NCI-H1694 treated with DMSO at 0.1 percent for 48 hours (cell line): ENCODE data around the gene PEBP1.

Experiments used
- DNase-seq: peaks from one replicate; lab custom pipeline; 2025; lab: John Stamatoyannopoulos, UW

Gene PEBP1

GRCh38 chr12:118136559-118137003 lies 657 bp downstream of the PEBP1 start:
- no peak for DNase-seq

DNA sequence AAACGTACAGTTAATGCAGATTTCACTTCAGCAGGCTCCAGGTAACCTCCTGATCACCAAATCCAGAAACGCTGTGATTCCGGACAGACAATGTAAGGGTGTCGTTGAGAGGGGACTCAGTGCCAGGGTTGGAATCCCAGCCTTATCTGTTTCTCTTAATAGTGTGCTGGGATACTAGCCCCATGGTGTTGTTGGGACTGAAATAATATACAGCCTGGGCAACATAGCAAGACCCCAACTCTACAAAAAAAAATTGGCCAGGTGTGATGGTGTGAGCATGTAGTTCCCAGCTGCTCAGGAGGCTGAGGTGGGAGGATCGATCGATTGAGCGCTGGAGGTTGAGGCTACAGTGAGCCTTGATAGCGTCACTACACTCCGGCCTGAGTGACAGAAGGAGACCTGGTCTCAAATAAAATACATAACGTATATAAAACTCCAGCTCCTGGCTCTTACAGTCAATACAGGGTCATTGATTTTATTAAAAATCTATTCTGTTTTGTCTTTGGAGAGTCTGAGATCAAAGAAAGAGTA lies 1.3 kb downstream of the PEBP1 start:
- no peak for DNase-seq

DNA sequence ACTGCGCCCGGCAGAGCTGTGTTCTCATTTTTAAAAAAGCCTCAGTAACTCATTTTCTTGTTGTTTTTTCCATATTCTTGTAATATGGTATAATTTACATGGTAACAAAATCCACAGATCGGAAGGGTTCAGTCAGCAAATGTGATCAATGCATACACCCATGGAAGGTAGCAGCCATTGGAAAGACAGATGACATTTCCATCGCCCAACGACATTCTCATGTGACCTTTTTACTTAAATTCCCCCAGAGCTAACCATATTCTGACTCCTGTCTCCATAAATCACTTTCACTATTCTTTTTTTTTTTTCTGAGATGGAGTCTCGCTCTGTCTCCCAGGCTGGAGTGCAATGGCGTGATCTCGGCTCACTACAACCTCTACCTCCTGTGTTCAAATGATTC lies 4.9 kb downstream of the PEBP1 start:
- no peak for DNase-seq

DNA sequence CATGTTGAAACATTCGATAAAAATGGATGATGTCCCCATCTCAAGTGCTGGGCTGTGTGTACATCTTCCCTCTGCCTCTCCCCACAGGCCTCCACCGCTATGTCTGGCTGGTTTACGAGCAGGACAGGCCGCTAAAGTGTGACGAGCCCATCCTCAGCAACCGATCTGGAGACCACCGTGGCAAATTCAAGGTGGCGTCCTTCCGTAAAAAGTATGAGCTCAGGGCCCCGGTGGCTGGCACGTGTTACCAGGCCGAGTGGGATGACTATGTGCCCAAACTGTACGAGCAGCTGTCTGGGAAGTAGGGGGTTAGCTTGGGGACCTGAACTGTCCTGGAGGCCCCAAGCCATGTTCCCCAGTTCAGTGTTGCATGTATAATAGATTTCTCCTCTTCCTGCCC lies 8.6 kb downstream of the PEBP1 start:
- DNase-seq: no peak

GRCh38 chr12:118145113-118145797 lies 9.3 kb downstream of the PEBP1 start:
- DNase-seq: peak; percentile 27

GRCh38 chr12:118145798-118146156 lies 9.9 kb downstream of the PEBP1 start:
- DNase-seq: no peak

DNA sequence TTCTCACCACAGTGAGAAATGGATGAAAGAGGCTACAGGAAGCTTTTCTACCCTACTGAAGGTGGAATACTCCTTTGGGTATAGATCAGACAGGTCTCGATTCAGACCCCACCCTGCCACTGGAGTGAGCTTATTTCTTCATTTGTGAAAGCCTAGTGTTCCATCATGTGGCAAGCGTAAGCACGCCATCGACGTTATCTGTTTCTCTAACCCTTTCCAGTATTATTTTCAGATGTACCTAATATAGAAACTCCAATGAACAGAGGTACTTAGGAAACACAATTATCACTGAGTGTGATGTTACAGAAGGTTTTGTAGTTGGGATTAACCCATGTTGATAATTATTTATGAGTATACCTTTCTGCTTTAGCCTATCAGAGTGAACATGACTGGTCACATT lies 12.4 kb downstream of the PEBP1 start:
- DNase-seq: no peak

DNA sequence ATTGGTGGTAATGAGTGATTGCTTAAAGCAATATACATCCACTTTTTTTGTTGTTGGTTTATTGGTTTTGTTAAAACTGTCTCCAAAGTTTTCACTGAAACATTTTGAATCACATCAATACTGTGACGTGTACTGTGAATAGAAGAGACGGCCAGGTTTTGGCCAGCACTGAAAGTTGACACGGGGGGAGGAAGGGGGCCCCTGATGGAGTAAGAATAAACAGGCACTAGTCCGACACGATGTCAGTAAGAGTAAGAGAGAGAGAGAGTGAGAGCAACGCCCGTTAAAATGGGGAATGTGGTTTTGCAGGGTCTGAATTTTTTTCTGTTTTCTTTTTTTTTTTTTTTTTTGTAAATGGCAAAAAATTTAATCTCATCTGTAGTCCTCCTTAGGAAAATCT lies 14.7 kb downstream of the PEBP1 start:
- no peak for DNase-seq

DNA sequence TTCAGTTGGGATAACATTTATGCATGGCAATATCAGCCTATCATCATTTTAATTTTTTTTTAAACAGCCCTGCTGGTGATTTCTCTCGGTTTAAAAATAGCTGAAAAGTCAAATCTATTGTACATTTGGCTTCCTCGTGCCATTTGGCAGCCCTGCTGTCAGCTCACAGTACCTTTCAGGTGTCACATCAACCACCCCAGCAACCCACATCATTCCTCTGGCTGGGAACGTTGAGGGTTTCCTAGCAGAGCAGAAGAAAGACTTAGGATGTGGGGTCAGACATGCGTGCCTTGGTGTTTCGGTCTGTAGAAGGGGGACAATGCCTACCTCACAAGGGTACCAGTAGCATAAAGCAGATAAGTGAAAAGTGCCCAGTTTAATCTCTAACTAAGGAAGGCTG lies 15.8 kb downstream of the PEBP1 start:
- no peak for DNase-seq

GRCh38 chr12:118160536-118160935 lies 24.6 kb downstream of the PEBP1 start:
- no peak for DNase-seq

GRCh38 chr12:118164798-118165486 lies 29.0 kb downstream of the PEBP1 start:
- DNase-seq: peak; percentile 32

DNA sequence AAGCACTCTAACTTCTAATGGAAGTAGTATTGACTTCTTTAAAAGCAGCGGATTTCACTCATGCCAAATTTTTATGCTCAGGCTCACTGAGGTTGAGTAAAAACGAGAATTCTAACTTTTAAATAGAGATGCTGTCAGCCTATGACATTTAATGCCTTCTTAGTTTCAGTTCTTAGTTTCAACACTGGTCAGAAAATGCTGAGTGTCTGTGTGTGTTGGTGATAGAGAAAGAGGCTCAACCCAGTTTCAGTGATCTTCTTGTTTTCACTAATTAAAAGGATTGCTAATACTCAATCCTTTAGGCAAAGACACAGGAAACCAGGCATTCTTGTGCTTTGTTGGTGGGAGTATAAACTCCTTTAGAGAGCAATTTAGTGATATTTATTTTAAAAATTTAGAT lies 31.0 kb downstream of the PEBP1 start:
- no peak for DNase-seq

GRCh38 chr12:118175823-118176447 lies 40.0 kb downstream of the PEBP1 start:
- no peak for DNase-seq

DNA sequence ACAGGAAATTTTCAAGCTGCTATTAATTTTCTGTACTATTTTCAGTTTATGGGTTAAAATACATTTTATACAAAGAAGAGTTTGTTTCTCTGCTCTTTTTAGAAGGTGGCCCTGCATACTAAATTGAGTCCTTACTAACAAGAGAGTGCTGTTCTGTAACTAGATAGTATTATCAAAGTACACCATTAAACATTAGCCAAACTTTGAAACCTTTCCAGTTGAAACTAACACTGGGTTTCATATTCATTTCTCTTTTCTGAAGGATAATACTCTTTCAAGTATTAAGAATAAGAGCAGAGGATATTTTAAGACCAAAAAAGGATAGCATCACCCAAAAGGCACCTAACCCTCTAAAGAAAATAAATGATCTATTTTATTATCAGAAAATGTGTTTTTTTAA lies 47.2 kb downstream of the PEBP1 start:
- DNase-seq: no peak

DNA sequence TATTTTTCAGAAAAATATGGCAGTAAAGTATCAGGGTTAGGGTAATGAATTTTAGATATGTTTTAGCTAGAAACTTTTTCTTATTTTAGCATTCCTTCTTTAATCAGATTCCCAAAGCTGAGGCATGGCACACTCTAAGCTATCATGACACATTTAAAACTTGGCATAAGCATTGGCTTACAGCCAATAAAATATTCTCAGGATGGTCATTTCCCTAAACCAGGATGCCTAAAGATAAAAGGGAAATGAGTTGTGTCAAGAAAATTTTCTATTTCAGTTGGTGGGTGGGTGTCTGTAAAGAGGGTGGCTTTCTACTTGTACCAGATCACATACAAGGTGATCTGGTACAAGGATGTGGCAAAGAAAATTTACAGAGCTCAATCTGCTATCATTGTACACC lies 47.8 kb downstream of the PEBP1 start:
- no peak for DNase-seq

DNA sequence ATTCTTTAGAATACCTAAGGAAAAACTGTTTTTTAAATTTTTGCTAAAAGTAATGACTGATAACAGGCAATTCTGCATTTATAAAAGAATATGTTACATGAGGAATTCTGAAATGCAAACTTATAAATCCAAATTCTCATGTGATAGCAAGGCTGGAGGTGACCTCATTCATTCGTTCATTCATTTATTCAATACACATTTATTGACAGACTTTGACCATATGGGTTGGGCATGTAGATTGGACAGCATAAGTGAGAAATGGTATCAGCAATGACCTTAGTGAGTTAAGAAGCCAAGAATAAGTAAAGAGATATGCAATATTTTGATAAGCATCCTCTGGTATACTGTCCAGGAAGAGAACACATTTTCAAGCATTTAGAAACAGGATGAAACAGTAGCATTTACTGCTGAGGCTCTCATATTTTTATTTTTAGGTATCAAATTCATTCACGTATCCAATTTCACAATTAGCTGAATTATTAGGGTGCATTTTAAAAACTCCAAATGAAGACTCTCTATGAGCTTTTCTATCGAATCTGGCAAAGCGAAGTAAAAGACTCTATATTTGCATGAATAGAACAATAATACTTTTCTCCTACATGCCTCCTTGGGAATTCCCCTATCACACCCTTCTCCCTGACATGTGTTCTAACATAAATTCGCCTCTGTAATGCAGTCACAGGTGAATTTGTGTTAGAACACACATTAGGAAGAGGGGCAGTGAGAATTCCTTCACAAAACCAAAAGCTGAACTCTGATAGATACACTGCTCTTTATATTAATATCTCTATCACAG lies 49.9 kb downstream of the PEBP1 start:
- no peak for DNase-seq

DNA sequence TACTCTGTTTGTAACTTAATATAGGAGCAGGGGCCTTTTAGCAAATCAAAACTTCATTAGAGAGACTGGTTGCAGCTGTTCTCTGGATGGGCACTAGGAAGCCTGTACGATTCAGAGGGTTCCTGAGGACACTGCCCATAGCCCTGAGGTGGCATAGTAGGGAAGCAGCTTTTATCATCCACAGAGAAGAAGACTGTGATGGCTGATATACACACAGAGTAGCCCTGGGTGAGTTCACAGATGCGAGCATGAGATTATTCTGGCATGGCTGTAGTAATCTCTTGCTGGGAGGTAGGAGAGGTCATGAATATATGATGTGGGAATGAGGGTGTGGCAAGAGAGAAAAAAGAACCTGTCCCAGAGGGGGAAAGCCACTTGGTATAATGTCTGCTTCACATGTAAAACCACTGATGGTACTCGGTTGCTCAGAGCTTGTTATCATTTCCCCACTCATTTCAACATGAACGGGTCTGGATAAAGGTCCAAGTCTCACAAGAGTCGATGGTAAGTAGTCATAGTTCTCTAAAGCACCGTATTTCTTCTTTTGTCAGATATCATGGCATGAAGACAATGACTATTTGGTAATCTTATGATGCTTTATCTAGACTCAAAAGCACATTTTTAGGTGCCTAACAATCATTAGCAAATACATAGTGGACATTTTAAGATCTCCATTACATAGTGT lies 52.0 kb downstream of the PEBP1 start:
- no peak for DNase-seq

DNA sequence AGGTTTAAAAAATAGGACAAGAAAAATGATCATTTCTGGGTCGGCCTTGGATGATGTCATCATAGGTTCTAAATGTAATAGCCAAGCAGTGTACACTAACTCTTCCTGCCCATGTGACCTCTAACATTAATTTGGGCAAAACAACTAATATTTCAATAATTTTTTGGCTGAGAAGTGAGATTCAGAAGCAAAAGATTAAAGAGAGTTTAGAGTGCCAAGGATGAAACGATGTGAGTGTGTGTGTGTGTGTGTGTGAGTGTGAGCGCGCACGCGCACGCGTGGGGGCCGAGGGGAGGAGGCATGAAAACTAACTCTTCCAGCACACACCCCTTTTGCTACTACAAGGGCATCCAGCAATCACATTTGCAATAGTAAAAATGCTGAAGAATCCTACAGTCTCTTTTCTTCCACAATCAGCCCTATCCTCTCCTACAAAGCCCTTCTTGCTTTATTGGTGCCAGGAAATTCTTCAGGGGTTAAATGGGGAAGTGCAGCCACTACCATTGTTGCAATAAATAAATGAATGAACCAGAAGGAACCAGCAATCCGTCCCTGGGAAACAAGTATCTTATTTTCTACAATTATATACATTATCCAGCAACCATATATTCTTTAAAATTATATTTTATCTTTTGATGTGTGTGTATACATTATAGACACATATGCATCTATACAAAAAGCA lies 52.9 kb downstream of the PEBP1 start:
- DNase-seq: peak; percentile 59

- peak; percentile 81 for DNase-seq
These were observed 53.8 kb downstream of the PEBP1 start for GRCh38 chr12:118189741-118190191.

DNA sequence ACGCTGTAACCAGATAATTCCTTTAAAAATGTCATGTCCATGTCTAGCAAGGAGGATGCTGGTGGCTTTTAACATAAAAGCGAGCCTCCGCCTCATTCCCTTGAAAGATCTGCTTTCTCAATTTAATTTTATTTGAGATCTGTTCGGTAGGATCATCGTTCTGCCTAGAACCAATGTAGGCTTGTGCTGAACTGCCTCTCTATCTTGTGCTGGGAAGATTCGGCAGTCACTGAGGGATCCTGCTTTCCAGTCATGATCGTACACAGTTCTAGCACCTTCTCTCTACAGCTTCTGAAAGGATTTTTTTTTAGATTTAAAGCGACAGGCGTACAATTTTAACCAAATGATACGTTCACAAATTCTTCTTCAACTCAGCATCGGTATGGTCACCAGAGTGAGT lies 54.3 kb downstream of the PEBP1 start:
- peak; percentile 59 for DNase-seq

GRCh38 chr12:118193477-118193876 lies 57.6 kb downstream of the PEBP1 start:
- no peak for DNase-seq
